Spinal cord (tissue), 10 donors: ENCODE data around the gene SLC16A5. TPM values are rescaled to one million over a fixed set of nuclear protein-coding genes. Genes with fewer than 3 reads are reported as not detected.
"Not testable (repeated sequence)": the region's sequence is repeated elsewhere in the genome, so short reads cannot be mapped to it uniquely, and the experiment has no call there.

Experiments used
- DNase-seq, 6 donors: peaks; one replicate each; pipeline versions ENCODE4 v3.0.0 to v3.0.0-alpha.2; 2013 to 2015; ENCODE audit warnings: low spot score in 6 of 6, low read depth in 4 of 6
- H3K27ac ChIP-seq: one replicate; pipeline ENCODE4 v1.5.1; 2013; ENCODE audit warnings: low read depth, low read length, control low read depth
- H3K27me3 ChIP-seq: one replicate; pipeline ENCODE4 v1.6.1; 2013; ENCODE audit warnings: low read length; ENCODE audit not compliant: control insufficient read depth, insufficient read depth
- H3K36me3 ChIP-seq: one replicate; pipeline ENCODE4 v1.6.1; 2013; ENCODE audit warnings: low read length; ENCODE audit not compliant: control insufficient read depth, insufficient read depth
- H3K4me1 ChIP-seq: one replicate; pipeline ENCODE4 v1.6.1; 2013; ENCODE audit warnings: low read length; ENCODE audit not compliant: control insufficient read depth, insufficient read depth
- H3K4me3 ChIP-seq: one replicate; pipeline ENCODE4 v1.5.1; 2013; ENCODE audit warnings: low read depth, low read length, control low read depth
- H3K9me3 ChIP-seq: one replicate; pipeline ENCODE4 v1.6.1; 2013; ENCODE audit warnings: low read length; ENCODE audit not compliant: control insufficient read depth, insufficient read depth
- WGBS: methylation state at CpG from one replicate; pipeline ENCODE4 v1.1.5; 2013; ENCODE audit warnings: missing lambda C conversion rate; ENCODE audit not compliant: insufficient coverage; 5-methylcytosine and 5-hydroxymethylcytosine counted together
- polyA plus RNA-seq, 2 donors: library from polyadenylated mRNA; unstranded; fragments of 120-200 nt; gene quantifications; one replicate each; pipeline ENCODE4 v1.2.1, GENCODE V29; 2013; ENCODE audit not compliant: insufficient read length in 2 of 2
- total RNA-seq, 2 donors: library from RNA; depleted of rRNA in 1 of 2; stranded (reverse); fragments of 120-200 nt in 1 of 2; fragments of >200 nt in 1 of 2; gene quantifications; one replicate each; pipeline versions ENCODE4 v1.2.3 to v1.2.4, GENCODE V29; 2013 to 2014
- donor health status: healthy.

Gene SLC16A5
- total and polyA plus RNA-seq, 4 donors, result 2.4 to 8.7 (median 5.7) TPM

- Histone ChIP-seq H3K36me3 (peaks cover 41% of the 10 kb centered on the region), H3K4me1 (no peaks in the 10 kb centered on the region), H3K4me3 (no peak overlapping the region), H3K27me3 (no peaks in the 10 kb centered on the region), H3K9me3 (no peaks in the 10 kb centered on the region), H3K27ac (no peak overlapping the region)
- 91% methylated on average over 15 of the region's 19 CpGs for WGBS
- DNase-seq, result no peak
These were observed 36.5 kb downstream of the SLC16A5 start for GRCh38 chr17:75124041-75124818.

DNA sequence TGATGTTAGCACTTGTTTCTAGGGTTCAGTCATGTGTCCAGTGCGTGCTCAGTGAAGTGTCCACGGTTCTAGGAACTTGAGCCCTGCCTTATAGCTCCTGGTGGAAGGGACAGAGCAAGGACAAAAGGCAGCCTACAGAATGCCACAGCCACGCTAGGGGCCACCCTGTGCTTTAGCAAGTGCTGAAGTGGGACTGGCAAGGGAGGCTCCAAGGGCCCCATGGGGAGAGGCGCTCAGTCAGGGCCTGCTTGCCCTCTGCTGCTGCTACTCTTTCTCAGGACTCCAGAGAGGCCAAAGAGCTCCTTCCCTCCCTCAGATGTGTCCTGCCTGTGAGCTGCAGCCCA, 37.0 kb downstream of the SLC16A5 start:
- H3K36me3 ChIP-seq, result peaks cover 42% of the 10 kb centered on the region
- no peak overlapping the region for H3K4me3 ChIP-seq
- no peaks in the 10 kb centered on the region for H3K27me3 ChIP-seq
- 98% methylated on average over 4 of the region's 4 CpGs for WGBS
- H3K4me1 ChIP-seq, result peaks cover 5% of the 10 kb centered on the region
- H3K9me3 ChIP-seq, result no peaks in the 10 kb centered on the region
- no peak for DNase-seq
- no peak overlapping the region for H3K27ac ChIP-seq

GRCh38 chr17:75125984-75126383, 38.2 kb downstream of the SLC16A5 start:
- WGBS, result 18% methylated on average over 2 of the region's 3 CpGs
- Histone ChIP-seq H3K4me3 (peak overlapping the region; percentile 5), H3K36me3 (peaks cover 47% of the 10 kb centered on the region), H3K27ac (no peak overlapping the region), H3K9me3 (no peaks in the 10 kb centered on the region), H3K4me1 (peaks cover 17% of the 10 kb centered on the region), H3K27me3 (no peaks in the 10 kb centered on the region)
- DNase-seq, result no peak

DNA sequence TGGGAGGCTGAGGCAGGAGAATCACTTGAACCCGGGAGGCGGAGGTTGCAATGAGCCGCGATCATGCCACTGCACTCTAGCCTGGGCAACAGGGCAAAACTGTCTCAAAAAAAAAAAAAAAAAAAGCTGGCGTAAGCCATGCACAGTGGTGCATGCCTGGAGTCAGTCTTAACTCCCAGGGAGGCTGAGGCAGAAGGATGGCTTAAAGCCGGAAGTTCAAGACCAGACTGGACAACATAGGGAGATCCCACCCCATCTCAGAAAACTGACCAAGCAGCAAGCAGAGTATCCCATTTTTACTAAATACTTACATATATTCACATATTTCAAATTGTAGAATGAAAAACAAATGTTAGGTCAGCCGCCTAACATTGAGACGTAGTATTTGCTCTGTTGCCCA, 39.2 kb downstream of the SLC16A5 start:
- WGBS, result 86% methylated on average over 7 of the region's 8 CpGs
- DNase-seq, result no peak
- no peaks in the 10 kb centered on the region for H3K9me3 ChIP-seq
- no peak overlapping the region for H3K27ac ChIP-seq
- peaks cover 47% of the 10 kb centered on the region for H3K36me3 ChIP-seq
- H3K27me3 ChIP-seq, result no peaks in the 10 kb centered on the region
- no peak overlapping the region for H3K4me3 ChIP-seq
- peaks cover 23% of the 10 kb centered on the region for H3K4me1 ChIP-seq

DNA sequence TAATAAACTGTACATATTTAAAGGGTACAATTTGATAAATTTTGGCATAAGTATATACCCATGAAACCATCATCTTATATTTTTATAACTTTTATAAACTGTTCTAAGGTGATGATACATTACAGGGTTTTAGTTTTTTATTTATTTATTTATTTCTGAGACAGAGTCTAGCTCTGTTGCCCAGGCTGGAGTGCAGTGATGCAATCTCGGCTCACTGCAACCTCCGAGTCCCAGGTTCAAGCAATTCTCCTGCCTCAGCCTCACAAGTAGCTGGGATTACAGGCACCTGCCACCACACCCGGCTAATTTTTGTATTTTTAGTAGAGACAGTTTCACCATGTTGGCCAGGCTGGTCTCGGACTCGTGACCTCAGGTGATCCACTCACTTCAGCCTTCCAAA, 40.2 kb downstream of the SLC16A5 start:
- DNase-seq, H3K9me3 ChIP-seq, H3K4me3 ChIP-seq, H3K27ac ChIP-seq, H3K27me3 ChIP-seq: not testable (repeated sequence)
- Histone ChIP-seq H3K4me1 (peaks cover 27% of the 10 kb centered on the region), H3K36me3 (peaks cover 47% of the 10 kb centered on the region)
- 100% methylated on average over 3 of the region's 5 CpGs for WGBS

DNA sequence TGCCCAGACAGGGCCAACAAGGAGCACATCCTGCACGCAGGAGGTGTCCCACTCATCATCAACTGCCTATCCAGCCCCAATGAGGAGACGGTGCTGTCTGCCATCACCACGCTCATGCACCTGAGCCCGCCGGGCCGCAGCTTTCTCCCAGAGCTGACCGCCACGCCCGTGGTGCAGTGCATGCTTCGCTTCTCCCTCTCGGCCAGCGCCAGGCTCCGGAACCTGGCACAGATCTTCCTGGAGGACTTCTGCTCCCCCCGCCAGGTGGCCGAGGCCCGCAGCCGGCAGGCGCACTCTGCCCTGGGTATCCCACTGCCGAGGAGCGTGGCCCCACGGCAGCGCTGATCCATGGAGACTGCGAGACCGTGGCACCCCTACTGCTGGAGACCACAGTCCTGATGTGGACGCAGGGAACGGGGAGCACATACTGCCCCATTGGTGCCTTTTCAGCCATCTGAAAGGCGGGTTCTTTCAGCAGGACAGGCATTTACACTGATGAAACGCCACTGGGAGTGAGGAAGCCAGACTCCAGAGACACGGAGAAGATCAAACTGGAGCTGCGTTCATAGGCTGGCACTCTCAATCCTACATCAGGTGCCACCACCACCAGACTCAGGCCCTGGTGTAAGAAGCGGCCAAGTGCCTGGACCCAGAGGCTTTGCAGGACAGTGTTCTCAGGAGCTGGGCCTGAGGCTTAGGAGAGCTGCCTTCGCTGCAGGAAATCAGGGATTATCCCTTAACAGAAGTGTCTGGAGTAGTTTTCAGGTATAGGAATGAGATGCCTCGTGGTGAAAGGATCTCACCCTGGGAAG, 41.1 kb downstream of the SLC16A5 start:
- Histone ChIP-seq H3K27me3 (no peaks in the 10 kb centered on the region), H3K36me3 (peaks cover 46% of the 10 kb centered on the region), H3K4me3 (no peak overlapping the region), H3K27ac (no peak overlapping the region), H3K4me1 (peaks cover 27% of the 10 kb centered on the region), H3K9me3 (no peaks in the 10 kb centered on the region)
- DNase-seq, result no peak
- WGBS, result 92% methylated on average over 32 of the region's 33 CpGs

DNA sequence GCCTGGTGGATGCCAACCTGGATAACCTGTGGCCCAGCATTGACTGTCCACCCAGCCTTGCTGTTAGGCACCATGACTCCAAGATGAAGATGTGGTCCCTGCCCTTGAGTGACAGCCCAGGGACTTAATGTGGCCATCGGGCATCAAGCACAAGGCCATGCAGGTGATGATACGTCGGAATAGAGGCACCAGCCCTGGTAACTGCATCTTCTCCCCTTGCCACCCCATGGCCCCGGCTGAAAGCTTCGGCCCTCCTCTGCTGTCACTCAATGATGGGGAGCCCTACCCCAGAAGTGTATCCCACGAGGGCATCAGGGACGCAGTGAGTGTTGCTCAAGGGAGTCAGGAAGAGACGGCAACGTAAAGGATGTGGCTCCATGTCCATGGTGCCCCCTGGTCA, 41.8 kb downstream of the SLC16A5 start:
- peaks cover 39% of the 10 kb centered on the region for H3K36me3 ChIP-seq
- 91% methylated on average over 9 of the region's 9 CpGs for WGBS
- no peaks in the 10 kb centered on the region for H3K9me3 ChIP-seq
- no peak overlapping the region for H3K27ac ChIP-seq
- peaks cover 27% of the 10 kb centered on the region for H3K4me1 ChIP-seq
- H3K27me3 ChIP-seq, result no peaks in the 10 kb centered on the region
- no peak overlapping the region for H3K4me3 ChIP-seq
- no peak for DNase-seq

DNA sequence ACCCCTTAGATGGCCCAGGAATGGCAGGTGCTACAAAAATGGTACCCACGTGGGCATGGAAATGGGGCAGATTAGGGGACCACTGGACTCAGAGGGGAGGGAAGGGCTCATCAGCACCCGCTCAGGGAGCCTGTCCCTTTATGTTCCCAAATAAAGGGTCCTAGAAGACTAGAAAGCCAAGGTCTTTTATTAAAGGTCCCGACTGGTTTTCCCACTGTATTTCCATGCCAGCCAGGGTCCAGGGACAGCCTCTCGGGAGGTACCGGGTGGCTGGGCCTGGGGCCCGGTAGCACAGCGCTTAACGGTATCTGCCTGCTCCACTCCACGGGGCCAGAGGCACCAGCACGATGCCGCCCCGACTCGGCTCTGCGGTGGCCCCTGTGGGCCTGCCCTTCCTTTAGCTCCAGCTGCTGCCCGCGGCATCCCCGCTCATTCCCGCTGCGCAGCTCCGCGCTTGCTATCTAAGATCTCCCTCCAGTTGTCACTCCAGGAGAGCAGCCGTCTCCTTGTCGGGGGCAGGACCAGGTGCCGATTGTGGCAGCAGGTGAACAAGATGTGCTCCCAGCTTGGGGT, 42.4 kb downstream of the SLC16A5 start:
- peak overlapping the region; percentile 90 for H3K27ac ChIP-seq
- peaks cover 34% of the 10 kb centered on the region for H3K36me3 ChIP-seq
- H3K4me3 ChIP-seq, result peak overlapping the region; percentile 74
- peaks cover 27% of the 10 kb centered on the region for H3K4me1 ChIP-seq
- no peak for DNase-seq
- 75% methylated on average over 24 of the region's 24 CpGs for WGBS
- no peaks in the 10 kb centered on the region for H3K27me3 ChIP-seq
- no peaks in the 10 kb centered on the region for H3K9me3 ChIP-seq

DNA sequence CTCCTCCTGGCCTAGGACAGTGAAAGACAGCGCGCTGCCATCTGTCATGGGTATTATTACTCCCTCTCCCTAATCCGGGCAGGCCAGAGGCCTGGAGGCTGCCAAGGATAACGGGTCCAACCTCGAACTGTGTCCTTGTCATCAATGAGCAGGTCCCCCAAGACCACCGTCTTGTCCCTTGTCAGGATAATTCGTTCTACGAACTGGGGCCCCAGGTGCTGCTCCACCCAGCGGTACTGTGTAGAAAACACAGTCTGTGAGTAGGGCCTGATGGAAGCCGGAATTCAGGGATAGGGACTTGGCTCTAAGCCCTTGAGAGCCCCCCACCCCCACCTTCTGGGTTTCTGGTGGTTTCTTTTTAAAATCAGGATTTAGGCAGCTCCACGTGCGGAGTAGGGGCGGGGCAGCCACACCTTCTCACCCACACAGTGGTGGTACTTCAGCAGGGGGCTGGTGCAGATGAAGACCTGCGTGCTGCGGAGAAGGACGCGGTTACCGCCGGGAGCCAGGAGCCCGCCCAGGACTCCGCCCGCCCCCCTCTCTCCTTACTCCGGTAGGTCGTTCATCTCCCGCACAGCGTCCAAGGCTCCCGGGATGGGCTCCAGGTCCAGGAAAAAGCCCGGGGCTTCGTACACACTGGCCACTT, 43.0 kb downstream of the SLC16A5 start:
- H3K36me3 ChIP-seq, result peaks cover 36% of the 10 kb centered on the region
- no peaks in the 10 kb centered on the region for H3K9me3 ChIP-seq
- peak overlapping the region; percentile 90 for H3K27ac ChIP-seq
- 5% methylated on average over 26 of the region's 29 CpGs for WGBS
- H3K4me1 ChIP-seq, result peaks cover 27% of the 10 kb centered on the region
- peak in 4 of 6 donors; percentile 28 to 86 (median 62) for DNase-seq
- no peaks in the 10 kb centered on the region for H3K27me3 ChIP-seq
- H3K4me3 ChIP-seq, result peak overlapping the region; percentile 74
